Activated naive CD8-positive, alpha-beta T cell treated with anti-CD3 and anti-CD28 coated beads, Interleukin-2, amount 50 U/mL, for 16 hours (primary cell): ENCODE data around the gene PLEKHO1.
"Not testable (repeated sequence)": the region's sequence is repeated elsewhere in the genome, so short reads cannot be mapped to it uniquely, and the experiment has no call there.

Experiments used
- DNase-seq: peaks from one replicate; pipeline ENCODE4 v3.0.0-alpha.2; 2020; ENCODE audit warnings: low read depth, low spot score

PLEKHO1 gene

GRCh38 chr1:150149271-150150132 lies at the start of gene PLEKHO1:
Gene PLEKHO1 (plus strand): TSS chr1:150149916. CDS start chr1:150150258, 342 bp downstream.
- DNase-seq, result peak; percentile 70

GRCh38 chr1:150102986-150103385 lies 46.7 kb upstream of the PLEKHO1 start:
- no peak for DNase-seq

GRCh38 chr1:150106341-150106740 lies 43.4 kb upstream of the PLEKHO1 start:
- DNase-seq, result no peak

GRCh38 chr1:150109586-150109985 lies 40.1 kb upstream of the PLEKHO1 start:
- DNase-seq, result no peak

- DNase-seq, result no peak
Observed at GRCh38 chr1:150110116-150110515, 39.6 kb upstream of the PLEKHO1 start.

GRCh38 chr1:150111670-150112069 lies 38.0 kb upstream of the PLEKHO1 start:
- DNase-seq, result no peak

- DNase-seq, result no peak
Observed at GRCh38 chr1:150115121-150115520, 34.6 kb upstream of the PLEKHO1 start.

- no peak for DNase-seq
Observed at GRCh38 chr1:150118716-150119115, 31.0 kb upstream of the PLEKHO1 start.

GRCh38 chr1:150121236-150121862 lies 28.4 kb upstream of the PLEKHO1 start:
- DNase-seq, result no peak

- no peak for DNase-seq
Observed at GRCh38 chr1:150126811-150127210, 22.9 kb upstream of the PLEKHO1 start.

GRCh38 chr1:150127464-150127863 lies 22.3 kb upstream of the PLEKHO1 start:
- DNase-seq, result no peak

- DNase-seq, result no peak
Observed at GRCh38 chr1:150127868-150128267, 21.8 kb upstream of the PLEKHO1 start.

- no peak for DNase-seq
Observed at GRCh38 chr1:150132372-150132771, 17.3 kb upstream of the PLEKHO1 start.

GRCh38 chr1:150134537-150134936 lies 15.2 kb upstream of the PLEKHO1 start:
- no peak for DNase-seq

GRCh38 chr1:150135400-150135799 lies 14.3 kb upstream of the PLEKHO1 start:
- not testable (repeated sequence) for DNase-seq

- no peak for DNase-seq
Observed at GRCh38 chr1:150138044-150138443, 11.7 kb upstream of the PLEKHO1 start.

- DNase-seq, result no peak
Observed at GRCh38 chr1:150141452-150141851, 8.3 kb upstream of the PLEKHO1 start.

GRCh38 chr1:150142083-150142482 lies 7.6 kb upstream of the PLEKHO1 start:
- no peak for DNase-seq

GRCh38 chr1:150144606-150145005 lies 5.1 kb upstream of the PLEKHO1 start:
- no peak for DNase-seq

- not testable (repeated sequence) for DNase-seq
Observed at GRCh38 chr1:150146016-150146415, 3.7 kb upstream of the PLEKHO1 start.

GRCh38 chr1:150146849-150147542 lies 2.7 kb upstream of the PLEKHO1 start:
- no peak for DNase-seq

GRCh38 chr1:150148837-150149270 lies 862 bp upstream of the PLEKHO1 start:
- DNase-seq, result no peak
